ENCODE results near the gene SPATS2. TPM values are rescaled to one million over a fixed set of nuclear protein-coding genes. Genes with fewer than 3 reads are reported as not detected.

Gene SPATS2
- total and polyA plus RNA-seq, 2 of the 4 experiments (the other 2 are of a cell fraction), result 50.6 to 63.3 TPM

DNA sequence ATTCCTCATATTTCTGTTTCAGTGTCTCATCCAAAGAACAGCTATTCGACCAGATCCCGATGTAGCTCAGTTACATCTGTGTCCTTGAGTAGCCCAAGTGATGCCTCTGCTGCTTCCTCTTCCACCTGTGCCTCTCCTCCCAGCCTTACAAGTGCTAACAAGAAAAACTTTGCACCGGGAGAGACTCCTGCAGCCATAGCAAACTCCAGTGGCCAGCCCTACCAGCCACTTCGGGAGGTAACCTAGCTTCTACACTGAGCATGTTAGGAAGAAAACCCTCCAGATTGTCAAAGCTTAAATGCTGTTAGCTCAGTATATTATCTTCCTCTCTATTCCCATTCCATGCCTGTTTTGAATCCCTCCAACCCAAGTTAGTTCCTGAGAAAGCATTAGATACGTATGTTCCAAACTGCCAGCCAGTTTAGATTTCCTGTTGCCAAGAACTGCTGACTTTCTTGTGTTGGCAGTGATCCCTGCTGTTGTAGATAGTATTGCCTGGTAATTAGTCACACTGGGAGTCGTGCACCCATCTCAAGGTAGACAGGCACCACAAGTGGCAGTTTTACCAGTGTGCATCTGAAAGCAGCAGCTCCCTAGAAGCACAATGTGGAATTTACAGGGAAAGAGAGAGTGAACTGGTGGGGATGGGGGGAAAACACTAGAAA is 157.5 kb downstream of the SPATS2 start:
- Histone ChIP-seq H2AK9ac (replicated peaks; ENCODE audit: low read depth, low read length, poor library complexity) (no peak overlapping the region), H3K4me3 (ENCODE audit: insufficient read depth, low read depth, low read length) (no peak overlapping the region), H3K9me1 (ENCODE audit: insufficient read depth, low read length) (peaks cover 4% of the 10 kb centered on the region; the same call in 1 of the 2 replicates), H2BK20ac (ENCODE audit: low read depth, low read length) (no peak overlapping the region), H3K14ac (replicated peaks; ENCODE audit: low read depth, low read length) (no peak overlapping the region), H3K23ac (ENCODE audit: low read depth, low read length) (no peak overlapping the region), H3K9me3 (ENCODE audit: control insufficient read depth, insufficient read depth, low read length) (no peaks in the 10 kb centered on the region), H3K36me3 (ENCODE audit: control insufficient read depth, insufficient read depth, low read length) (peaks cover 38% of the 10 kb centered on the region), H2BK120ac (ENCODE audit: low read depth, low read length) (no peak overlapping the region), H4K5ac (ENCODE audit: low read depth, low read length) (no peak overlapping the region), H3K27me3 (ENCODE audit: control insufficient read depth, insufficient read depth, low read length) (no peaks in the 10 kb centered on the region), H4K20me1 (ENCODE audit: insufficient read depth, low read length) (no peaks in the 10 kb centered on the region), H3K4ac (ENCODE audit: low read depth, low read length) (no peak overlapping the region), H3K4me2 (ENCODE audit: low read depth, low read length) (no peak overlapping the region), H4K91ac (ENCODE audit: insufficient read depth, low read depth, low read length) (no peak overlapping the region), H4K8ac (ENCODE audit: low read depth in 2 of 2, low read length in 2 of 2) (no peak overlapping the region), H2BK5ac (ENCODE audit: low read depth, low read length, poor library complexity, severe bottlenecking) (no peak overlapping the region), H3K56ac (ENCODE audit: extremely low read depth, insufficient read depth, low read length) (no peak overlapping the region), H3K4me1 (ENCODE audit: control insufficient read depth, insufficient read depth, low read length) (no peaks in the 10 kb centered on the region), H2BK15ac (ENCODE audit: low read depth, low read length) (no peak overlapping the region), H2AFZ (replicated peaks; ENCODE audit: low read length, poor library complexity) (no peak overlapping the region), H3K79me1 (ENCODE audit: low read depth in 1 of 2, low read length in 2 of 2) (no peaks in the 10 kb centered on the region; a peak in 1 of 4 replicates), H2AK5ac (ENCODE audit: low read depth, low read length) (no peak overlapping the region), H3K18ac (ENCODE audit: low read depth, low read length) (no peak overlapping the region), H3K27ac (ENCODE audit: insufficient read depth, low read length) (no peak overlapping the region), H3K9ac (ENCODE audit: low read depth, low read length) (no peak overlapping the region)
- TF ChIP-seq BHLHE40 (IDR thresholded peaks at IDR 0.05; ENCODE audit: low read depth, low read length), result no peak
- no peak for TF ChIP-seq CHD1 (IDR thresholded peaks at IDR 0.05; ENCODE audit: low read depth, low read length)
- TF ChIP-seq POLR2A (IDR thresholded peaks at IDR 0.05; ENCODE audit: low read depth, low read length), result no peak
- TF ChIP-seq MXI1 (IDR thresholded peaks at IDR 0.05; ENCODE audit: borderline replicate concordance, low read depth, low read length), result no peak
- TF ChIP-seq, protein P1, sequence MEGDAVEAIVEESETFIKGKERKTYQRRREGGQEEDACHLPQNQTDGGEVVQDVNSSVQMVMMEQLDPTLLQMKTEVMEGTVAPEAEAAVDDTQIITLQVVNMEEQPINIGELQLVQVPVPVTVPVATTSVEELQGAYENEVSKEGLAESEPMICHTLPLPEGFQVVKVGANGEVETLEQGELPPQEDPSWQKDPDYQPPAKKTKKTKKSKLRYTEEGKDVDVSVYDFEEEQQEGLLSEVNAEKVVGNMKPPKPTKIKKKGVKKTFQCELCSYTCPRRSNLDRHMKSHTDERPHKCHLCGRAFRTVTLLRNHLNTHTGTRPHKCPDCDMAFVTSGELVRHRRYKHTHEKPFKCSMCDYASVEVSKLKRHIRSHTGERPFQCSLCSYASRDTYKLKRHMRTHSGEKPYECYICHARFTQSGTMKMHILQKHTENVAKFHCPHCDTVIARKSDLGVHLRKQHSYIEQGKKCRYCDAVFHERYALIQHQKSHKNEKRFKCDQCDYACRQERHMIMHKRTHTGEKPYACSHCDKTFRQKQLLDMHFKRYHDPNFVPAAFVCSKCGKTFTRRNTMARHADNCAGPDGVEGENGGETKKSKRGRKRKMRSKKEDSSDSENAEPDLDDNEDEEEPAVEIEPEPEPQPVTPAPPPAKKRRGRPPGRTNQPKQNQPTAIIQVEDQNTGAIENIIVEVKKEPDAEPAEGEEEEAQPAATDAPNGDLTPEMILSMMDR (conservative IDR thresholded peaks at IDR 0.05; ENCODE audit: low read depth, low read length), result no peak
- TF ChIP-seq MAZ (IDR thresholded peaks at IDR 0.05; ENCODE audit: borderline replicate concordance, low read depth, low read length), result no peak
- TF ChIP-seq FOS (IDR thresholded peaks at IDR 0.05; ENCODE audit: low read depth, low read length), result no peak
- TF ChIP-seq, protein P2, sequence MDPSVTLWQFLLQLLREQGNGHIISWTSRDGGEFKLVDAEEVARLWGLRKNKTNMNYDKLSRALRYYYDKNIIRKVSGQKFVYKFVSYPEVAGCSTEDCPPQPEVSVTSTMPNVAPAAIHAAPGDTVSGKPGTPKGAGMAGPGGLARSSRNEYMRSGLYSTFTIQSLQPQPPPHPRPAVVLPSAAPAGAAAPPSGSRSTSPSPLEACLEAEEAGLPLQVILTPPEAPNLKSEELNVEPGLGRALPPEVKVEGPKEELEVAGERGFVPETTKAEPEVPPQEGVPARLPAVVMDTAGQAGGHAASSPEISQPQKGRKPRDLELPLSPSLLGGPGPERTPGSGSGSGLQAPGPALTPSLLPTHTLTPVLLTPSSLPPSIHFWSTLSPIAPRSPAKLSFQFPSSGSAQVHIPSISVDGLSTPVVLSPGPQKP (IDR thresholded peaks at IDR 0.05; ENCODE audit: borderline replicate concordance, low read depth, low read length), result no peak
- TF ChIP-seq NFE2L2 (IDR thresholded peaks at IDR 0.05; ENCODE audit: low read depth, low read length), result no peak
- no peak for TF ChIP-seq SMC3 (IDR thresholded peaks at IDR 0.05; ENCODE audit: low read depth, low read length)
- dilution Hi-C loops (cut with HindIII; ENCODE audit: low sequenced_read_pairs, unreplicated experiment) (loop anchor here (25.0 kb wide), 1 partner anchor 162 kb away; the partner anchor contains the start of gene SPATS2), intact Hi-C loops (cut with micrococcal nuclease) (no loop called here), in situ Hi-C loops (cut with MboI; ENCODE audit: low sequenced_read_pairs) (no loop called here)
- ATAC-seq (ENCODE audit: low read depth), result no peak
- ChIA-PET POLR2A (ENCODE audit: unreplicated experiment) (no interaction called here), CTCF (no interaction called here)
- BruUV-seq (replicated peaks), result no TSS peak
- 57% methylated on average over 1 of the region's 6 CpGs; no CpG with 5 or more reads in 1 of the 2 experiments for WGBS, 2 experiments (ENCODE audit: extremely low coverage in 2 of 2, insufficient read length in 1 of 2)
- DNase-seq, result no peak

Data from IMR-90 (cell line).